ENCODE measurements around the gene IFT57.

The IFT57 gene

GRCh38 chr3:108218811-108219210 lies 3.4 kb downstream of the IFT57 start:
- DNase-seq (ENCODE audit: low read depth) = no peak

- DNase-seq (ENCODE audit: low read depth) = no peak
These were observed 6.4 kb downstream of the IFT57 start for GRCh38 chr3:108215871-108216270.

- DNase-seq (ENCODE audit: low read depth) = no peak
These were observed 12.6 kb downstream of the IFT57 start for GRCh38 chr3:108209579-108209978.

- DNase-seq (ENCODE audit: low read depth) = no peak
These were observed 13.4 kb downstream of the IFT57 start for GRCh38 chr3:108208831-108209230.

- no peak for DNase-seq (ENCODE audit: low read depth)
These were observed 19.4 kb downstream of the IFT57 start for GRCh38 chr3:108202834-108203233.

- DNase-seq (ENCODE audit: low read depth) = no peak
These were observed 20.1 kb downstream of the IFT57 start for GRCh38 chr3:108202080-108202479.

GRCh38 chr3:108201258-108201657 lies 21.0 kb downstream of the IFT57 start:
- no peak for DNase-seq (ENCODE audit: low read depth)

- no peak for DNase-seq (ENCODE audit: low read depth)
These were observed 21.6 kb downstream of the IFT57 start for GRCh38 chr3:108200578-108200977.

GRCh38 chr3:108200024-108200423 lies 22.2 kb downstream of the IFT57 start:
- no peak for DNase-seq (ENCODE audit: low read depth)

GRCh38 chr3:108191394-108191793 lies 30.8 kb downstream of the IFT57 start:
- no peak for DNase-seq (ENCODE audit: low read depth)

- no peak for DNase-seq (ENCODE audit: low read depth)
These were observed 31.9 kb downstream of the IFT57 start for GRCh38 chr3:108190346-108190745.

- DNase-seq (ENCODE audit: low read depth) = no peak
These were observed 32.8 kb downstream of the IFT57 start for GRCh38 chr3:108189440-108189839.

GRCh38 chr3:108185536-108185935 lies 36.7 kb downstream of the IFT57 start:
- DNase-seq (ENCODE audit: low read depth) = no peak

GRCh38 chr3:108184824-108185223 lies 37.4 kb downstream of the IFT57 start:
- no peak for DNase-seq (ENCODE audit: low read depth)

GRCh38 chr3:108183971-108184370 lies 38.3 kb downstream of the IFT57 start:
- DNase-seq (ENCODE audit: low read depth) = no peak

- no peak for DNase-seq (ENCODE audit: low read depth)
These were observed 39.0 kb downstream of the IFT57 start for GRCh38 chr3:108183181-108183580.

GRCh38 chr3:108182339-108182738 lies 39.9 kb downstream of the IFT57 start:
- DNase-seq (ENCODE audit: low read depth) = no peak

- DNase-seq (ENCODE audit: low read depth) = no peak
These were observed 41.1 kb downstream of the IFT57 start for GRCh38 chr3:108181172-108181571.

- DNase-seq (ENCODE audit: low read depth) = no peak
These were observed 42.0 kb downstream of the IFT57 start for GRCh38 chr3:108180194-108180593.

- DNase-seq (ENCODE audit: low read depth) = no peak
These were observed 43.5 kb downstream of the IFT57 start for GRCh38 chr3:108178676-108179075.

GRCh38 chr3:108177536-108177935 lies 44.7 kb downstream of the IFT57 start:
- DNase-seq (ENCODE audit: low read depth) = no peak

- DNase-seq (ENCODE audit: low read depth) = no peak
These were observed 46.9 kb downstream of the IFT57 start for GRCh38 chr3:108175352-108175751.

GRCh38 chr3:108171106-108171505 lies 51.1 kb downstream of the IFT57 start:
- no peak for DNase-seq (ENCODE audit: low read depth)

GRCh38 chr3:108164391-108164790 lies 57.8 kb downstream of the IFT57 start:
- no peak for DNase-seq (ENCODE audit: low read depth)

- DNase-seq (ENCODE audit: low read depth) = no peak
These were observed 62.4 kb downstream of the IFT57 start for GRCh38 chr3:108159865-108160264.

Measured in stimulated activated CD8-positive, alpha-beta memory T cell treated with anti-CD3 and anti-CD28 coated beads, Interleukin-15, amount 100 ng/mL, for 1 hour (primary cell).